GM23338 (cell line): ENCODE results near the gene SLC25A17.

Source experiments
- CREB1 ChIP-seq: fragments of 250-450 bp; sonication (Bioruptor Pico); IDR thresholded peaks from 2 replicates; pipeline ENCODE4 v1.5.0; 2020; ENCODE audit warnings: low read depth, mild to moderate bottlenecking, moderate library complexity
- EZH2 ChIP-seq: fragments of 200-600 bp; sonication (generic); IDR thresholded peaks from one replicate; pipeline ENCODE4 v1.8.0; 2017; ENCODE audit warnings: antibody characterized with exemption, mild to moderate bottlenecking, low read depth; ENCODE audit not compliant: unreplicated experiment
- EZH2phosphoT487 ChIP-seq: fragments of 200-600 bp; sonication (generic); IDR thresholded peaks from one replicate; pipeline ENCODE4 v1.8.1; 2018; ENCODE audit warnings: antibody characterized with exemption; ENCODE audit not compliant: unreplicated experiment
- JUNB ChIP-seq: IDR thresholded peaks from one replicate; pipeline ENCODE4 v1.6.1; 2016; ENCODE audit warnings: antibody characterized with exemption; ENCODE audit not compliant: unreplicated experiment
- POLR2AphosphoS5 ChIP-seq: IDR thresholded peaks from 2 replicates; pipeline ENCODE4 v1.6.1; 2016; ENCODE audit warnings: antibody characterized with exemption, low read depth
- ZNF114 ChIP-seq: fragments of 250-450 bp; sonication (Bioruptor Pico); IDR thresholded peaks from 2 replicates; pipeline ENCODE4 v1.5.0; 2020; ENCODE audit warnings: mild to moderate bottlenecking, moderate library complexity
- ZNF331 ChIP-seq: fragments of 250-450 bp; sonication (Bioruptor Pico); IDR thresholded peaks from 2 replicates; pipeline ENCODE4 v1.5.0; 2020; ENCODE audit warnings: low read depth, mild to moderate bottlenecking, moderate library complexity
- TF ChIP-seq, protein P1 (sequence below), 2 experiments: fragments of 200-600 bp in 1 of 2; sonication (generic) in 1 of 2; conservative IDR thresholded peaks; 2 replicates each; pipeline versions ENCODE4 v1.5.1 to v1.6.1; 2016 to 2017; ENCODE audit warnings: antibody characterized with exemption in 2 of 2, low read depth in 2 of 2, mild to moderate bottlenecking in 2 of 2, moderate library complexity in 1 of 2
- TF ChIP-seq, protein P2 (sequence below): IDR thresholded peaks from one replicate; pipeline ENCODE4 v1.6.1; 2018; ENCODE audit warnings: antibody characterized with exemption; ENCODE audit not compliant: unreplicated experiment
- TF ChIP-seq, protein P3 (sequence below): IDR thresholded peaks from 2 replicates; pipeline ENCODE4 v1.6.1; 2016; ENCODE audit warnings: antibody characterized with exemption
- TF ChIP-seq, protein P4 (sequence below): fragments of 250-450 bp; sonication (Bioruptor Pico); IDR thresholded peaks from 2 replicates; pipeline ENCODE4 v1.5.0; 2020; ENCODE audit warnings: mild to moderate bottlenecking, moderate library complexity

DNA sequence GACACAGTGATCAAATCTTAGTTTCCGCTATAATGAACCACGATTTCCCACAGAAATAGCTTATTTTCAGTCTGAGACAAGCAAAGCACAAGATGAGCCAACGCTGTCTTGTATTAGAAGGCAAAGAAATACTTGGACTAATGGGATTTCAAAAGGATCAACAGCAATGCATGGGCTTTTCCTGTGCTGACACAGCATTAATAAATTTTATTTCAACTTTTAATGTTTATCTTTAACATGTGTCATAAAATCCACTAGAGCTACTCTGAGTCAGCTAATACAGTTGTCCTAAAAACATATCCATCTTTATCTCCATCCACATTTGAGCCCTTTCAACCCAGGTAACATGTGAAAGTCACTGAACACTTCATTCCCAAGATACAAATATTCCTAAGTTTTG lies 15.5 kb upstream of the SLC25A17 start:
- TF ChIP-seq POLR2AphosphoS5 = no peak
- TF ChIP-seq, protein P1, sequence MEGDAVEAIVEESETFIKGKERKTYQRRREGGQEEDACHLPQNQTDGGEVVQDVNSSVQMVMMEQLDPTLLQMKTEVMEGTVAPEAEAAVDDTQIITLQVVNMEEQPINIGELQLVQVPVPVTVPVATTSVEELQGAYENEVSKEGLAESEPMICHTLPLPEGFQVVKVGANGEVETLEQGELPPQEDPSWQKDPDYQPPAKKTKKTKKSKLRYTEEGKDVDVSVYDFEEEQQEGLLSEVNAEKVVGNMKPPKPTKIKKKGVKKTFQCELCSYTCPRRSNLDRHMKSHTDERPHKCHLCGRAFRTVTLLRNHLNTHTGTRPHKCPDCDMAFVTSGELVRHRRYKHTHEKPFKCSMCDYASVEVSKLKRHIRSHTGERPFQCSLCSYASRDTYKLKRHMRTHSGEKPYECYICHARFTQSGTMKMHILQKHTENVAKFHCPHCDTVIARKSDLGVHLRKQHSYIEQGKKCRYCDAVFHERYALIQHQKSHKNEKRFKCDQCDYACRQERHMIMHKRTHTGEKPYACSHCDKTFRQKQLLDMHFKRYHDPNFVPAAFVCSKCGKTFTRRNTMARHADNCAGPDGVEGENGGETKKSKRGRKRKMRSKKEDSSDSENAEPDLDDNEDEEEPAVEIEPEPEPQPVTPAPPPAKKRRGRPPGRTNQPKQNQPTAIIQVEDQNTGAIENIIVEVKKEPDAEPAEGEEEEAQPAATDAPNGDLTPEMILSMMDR (conservative IDR thresholded peaks at IDR 0.05; ENCODE audit: low read depth in 2 of 2) = no peak
- TF ChIP-seq JUNB = no peak
- TF ChIP-seq, protein P2, sequence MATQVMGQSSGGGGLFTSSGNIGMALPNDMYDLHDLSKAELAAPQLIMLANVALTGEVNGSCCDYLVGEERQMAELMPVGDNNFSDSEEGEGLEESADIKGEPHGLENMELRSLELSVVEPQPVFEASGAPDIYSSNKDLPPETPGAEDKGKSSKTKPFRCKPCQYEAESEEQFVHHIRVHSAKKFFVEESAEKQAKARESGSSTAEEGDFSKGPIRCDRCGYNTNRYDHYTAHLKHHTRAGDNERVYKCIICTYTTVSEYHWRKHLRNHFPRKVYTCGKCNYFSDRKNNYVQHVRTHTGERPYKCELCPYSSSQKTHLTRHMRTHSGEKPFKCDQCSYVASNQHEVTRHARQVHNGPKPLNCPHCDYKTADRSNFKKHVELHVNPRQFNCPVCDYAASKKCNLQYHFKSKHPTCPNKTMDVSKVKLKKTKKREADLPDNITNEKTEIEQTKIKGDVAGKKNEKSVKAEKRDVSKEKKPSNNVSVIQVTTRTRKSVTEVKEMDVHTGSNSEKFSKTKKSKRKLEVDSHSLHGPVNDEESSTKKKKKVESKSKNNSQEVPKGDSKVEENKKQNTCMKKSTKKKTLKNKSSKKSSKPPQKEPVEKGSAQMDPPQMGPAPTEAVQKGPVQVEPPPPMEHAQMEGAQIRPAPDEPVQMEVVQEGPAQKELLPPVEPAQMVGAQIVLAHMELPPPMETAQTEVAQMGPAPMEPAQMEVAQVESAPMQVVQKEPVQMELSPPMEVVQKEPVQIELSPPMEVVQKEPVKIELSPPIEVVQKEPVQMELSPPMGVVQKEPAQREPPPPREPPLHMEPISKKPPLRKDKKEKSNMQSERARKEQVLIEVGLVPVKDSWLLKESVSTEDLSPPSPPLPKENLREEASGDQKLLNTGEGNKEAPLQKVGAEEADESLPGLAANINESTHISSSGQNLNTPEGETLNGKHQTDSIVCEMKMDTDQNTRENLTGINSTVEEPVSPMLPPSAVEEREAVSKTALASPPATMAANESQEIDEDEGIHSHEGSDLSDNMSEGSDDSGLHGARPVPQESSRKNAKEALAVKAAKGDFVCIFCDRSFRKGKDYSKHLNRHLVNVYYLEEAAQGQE = no peak
- no peak for TF ChIP-seq EZH2
- no peak for TF ChIP-seq ZNF114
- no peak for TF ChIP-seq ZNF331 (CRISPR knock-in tag)
- TF ChIP-seq, protein P3, sequence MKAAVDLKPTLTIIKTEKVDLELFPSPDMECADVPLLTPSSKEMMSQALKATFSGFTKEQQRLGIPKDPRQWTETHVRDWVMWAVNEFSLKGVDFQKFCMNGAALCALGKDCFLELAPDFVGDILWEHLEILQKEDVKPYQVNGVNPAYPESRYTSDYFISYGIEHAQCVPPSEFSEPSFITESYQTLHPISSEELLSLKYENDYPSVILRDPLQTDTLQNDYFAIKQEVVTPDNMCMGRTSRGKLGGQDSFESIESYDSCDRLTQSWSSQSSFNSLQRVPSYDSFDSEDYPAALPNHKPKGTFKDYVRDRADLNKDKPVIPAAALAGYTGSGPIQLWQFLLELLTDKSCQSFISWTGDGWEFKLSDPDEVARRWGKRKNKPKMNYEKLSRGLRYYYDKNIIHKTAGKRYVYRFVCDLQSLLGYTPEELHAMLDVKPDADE = no peak
- no peak for TF ChIP-seq EZH2phosphoT487
- TF ChIP-seq, protein P4, sequence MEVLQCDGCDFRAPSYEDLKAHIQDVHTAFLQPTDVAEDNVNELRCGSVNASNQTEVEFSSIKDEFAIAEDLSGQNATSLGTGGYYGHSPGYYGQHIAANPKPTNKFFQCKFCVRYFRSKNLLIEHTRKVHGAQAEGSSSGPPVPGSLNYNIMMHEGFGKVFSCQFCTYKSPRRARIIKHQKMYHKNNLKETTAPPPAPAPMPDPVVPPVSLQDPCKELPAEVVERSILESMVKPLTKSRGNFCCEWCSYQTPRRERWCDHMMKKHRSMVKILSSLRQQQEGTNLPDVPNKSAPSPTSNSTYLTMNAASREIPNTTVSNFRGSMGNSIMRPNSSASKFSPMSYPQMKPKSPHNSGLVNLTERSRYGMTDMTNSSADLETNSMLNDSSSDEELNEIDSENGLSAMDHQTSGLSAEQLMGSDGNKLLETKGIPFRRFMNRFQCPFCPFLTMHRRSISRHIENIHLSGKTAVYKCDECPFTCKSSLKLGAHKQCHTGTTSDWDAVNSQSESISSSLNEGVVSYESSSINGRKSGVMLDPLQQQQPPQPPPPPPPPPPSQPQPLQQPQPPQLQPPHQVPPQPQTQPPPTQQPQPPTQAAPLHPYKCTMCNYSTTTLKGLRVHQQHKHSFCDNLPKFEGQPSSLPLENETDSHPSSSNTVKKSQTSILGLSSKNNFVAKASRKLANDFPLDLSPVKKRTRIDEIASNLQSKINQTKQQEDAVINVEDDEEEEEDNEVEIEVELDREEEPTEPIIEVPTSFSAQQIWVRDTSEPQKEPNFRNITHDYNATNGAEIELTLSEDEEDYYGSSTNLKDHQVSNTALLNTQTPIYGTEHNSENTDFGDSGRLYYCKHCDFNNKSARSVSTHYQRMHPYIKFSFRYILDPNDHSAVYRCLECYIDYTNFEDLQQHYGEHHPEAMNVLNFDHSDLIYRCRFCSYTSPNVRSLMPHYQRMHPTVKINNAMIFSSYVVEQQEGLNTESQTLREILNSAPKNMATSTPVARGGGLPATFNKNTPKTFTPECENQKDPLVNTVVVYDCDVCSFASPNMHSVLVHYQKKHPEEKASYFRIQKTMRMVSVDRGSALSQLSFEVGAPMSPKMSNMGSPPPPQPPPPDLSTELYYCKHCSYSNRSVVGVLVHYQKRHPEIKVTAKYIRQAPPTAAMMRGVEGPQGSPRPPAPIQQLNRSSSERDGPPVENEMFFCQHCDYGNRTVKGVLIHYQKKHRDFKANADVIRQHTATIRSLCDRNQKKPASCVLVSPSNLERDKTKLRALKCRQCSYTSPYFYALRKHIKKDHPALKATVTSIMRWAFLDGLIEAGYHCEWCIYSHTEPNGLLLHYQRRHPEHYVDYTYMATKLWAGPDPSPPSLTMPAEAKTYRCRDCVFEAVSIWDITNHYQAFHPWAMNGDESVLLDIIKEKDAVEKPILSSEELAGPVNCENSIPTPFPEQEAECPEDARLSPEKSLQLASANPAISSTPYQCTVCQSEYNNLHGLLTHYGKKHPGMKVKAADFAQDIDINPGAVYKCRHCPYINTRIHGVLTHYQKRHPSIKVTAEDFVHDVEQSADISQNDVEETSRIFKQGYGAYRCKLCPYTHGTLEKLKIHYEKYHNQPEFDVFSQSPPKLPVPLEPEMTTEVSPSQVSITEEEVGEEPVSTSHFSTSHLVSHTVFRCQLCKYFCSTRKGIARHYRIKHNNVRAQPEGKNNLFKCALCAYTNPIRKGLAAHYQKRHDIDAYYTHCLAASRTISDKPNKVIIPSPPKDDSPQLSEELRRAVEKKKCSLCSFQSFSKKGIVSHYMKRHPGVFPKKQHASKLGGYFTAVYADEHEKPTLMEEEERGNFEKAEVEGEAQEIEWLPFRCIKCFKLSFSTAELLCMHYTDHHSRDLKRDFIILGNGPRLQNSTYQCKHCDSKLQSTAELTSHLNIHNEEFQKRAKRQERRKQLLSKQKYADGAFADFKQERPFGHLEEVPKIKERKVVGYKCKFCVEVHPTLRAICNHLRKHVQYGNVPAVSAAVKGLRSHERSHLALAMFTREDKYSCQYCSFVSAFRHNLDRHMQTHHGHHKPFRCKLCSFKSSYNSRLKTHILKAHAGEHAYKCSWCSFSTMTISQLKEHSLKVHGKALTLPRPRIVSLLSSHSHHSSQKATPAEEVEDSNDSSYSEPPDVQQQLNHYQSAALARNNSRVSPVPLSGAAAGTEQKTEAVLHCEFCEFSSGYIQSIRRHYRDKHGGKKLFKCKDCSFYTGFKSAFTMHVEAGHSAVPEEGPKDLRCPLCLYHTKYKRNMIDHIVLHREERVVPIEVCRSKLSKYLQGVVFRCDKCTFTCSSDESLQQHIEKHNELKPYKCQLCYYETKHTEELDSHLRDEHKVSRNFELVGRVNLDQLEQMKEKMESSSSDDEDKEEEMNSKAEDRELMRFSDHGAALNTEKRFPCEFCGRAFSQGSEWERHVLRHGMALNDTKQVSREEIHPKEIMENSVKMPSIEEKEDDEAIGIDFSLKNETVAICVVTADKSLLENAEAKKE (CRISPR knock-in tag) = no peak
- no peak for TF ChIP-seq CREB1
